Activated T-helper 1 cell treated with Interleukin-2 at 50 U/mL for 16 hours (primary cell): ENCODE results near the gene ANKRD42.
"Not testable (repeated sequence)": the region's sequence is repeated elsewhere in the genome, so short reads cannot be mapped to it uniquely, and the experiment has no call there.

Experiments used
- DNase-seq: peaks from one replicate; pipeline ENCODE4 v3.0.0-alpha.2; 2020; ENCODE audit warnings: low read depth

The ANKRD42 gene

DNA sequence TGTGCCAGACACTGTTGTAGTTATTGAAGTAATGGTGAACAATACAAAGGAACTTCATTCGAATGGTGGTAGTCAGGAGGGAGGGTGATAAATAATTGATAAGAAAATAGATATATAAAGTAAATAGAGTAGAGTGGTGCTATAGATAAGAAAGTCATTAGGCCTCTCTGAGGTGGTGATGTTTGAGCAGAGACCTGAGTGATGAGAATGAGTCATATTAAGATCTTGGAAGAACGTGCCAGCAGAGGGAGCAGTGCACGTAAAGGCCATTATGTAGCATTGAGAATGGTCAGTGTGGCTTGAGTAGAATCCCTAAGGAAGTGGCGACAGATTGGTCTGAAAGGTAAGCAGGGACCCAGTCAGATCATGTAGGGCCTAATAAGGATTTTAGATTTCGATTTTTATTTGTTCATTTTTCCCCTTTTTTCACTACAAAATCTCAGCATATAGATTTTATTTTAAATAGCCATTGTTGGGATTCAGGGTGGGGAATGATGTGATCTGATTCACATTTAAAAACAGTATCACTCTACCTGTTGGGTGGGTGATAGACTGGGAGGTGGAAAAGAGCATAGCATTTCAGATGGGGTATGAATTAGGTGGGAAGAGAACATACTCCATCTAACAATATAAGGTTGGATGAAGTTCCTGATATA, 47.9 kb downstream of the ANKRD42 start:
- DNase-seq = no peak

DNA sequence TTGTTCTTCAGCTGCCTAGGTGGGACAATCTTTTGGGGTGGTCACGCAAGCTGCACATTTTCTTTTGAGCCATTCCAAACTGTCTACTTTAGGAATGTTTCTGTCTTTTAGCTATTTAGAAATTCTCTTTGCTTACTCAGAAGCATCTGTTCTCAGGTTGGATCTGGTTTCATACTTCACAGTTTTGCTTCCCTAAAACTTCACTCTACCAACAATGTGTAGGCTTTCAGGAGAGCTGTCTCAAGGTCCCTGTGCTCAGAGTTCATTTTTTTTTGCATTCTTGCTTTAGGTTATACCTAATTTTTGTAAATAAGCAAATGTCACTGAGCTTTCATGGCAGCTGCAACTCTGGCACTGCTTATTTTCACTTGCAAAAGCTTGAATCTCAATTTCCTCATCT, 55.9 kb downstream of the ANKRD42 start:
- no peak for DNase-seq

DNA sequence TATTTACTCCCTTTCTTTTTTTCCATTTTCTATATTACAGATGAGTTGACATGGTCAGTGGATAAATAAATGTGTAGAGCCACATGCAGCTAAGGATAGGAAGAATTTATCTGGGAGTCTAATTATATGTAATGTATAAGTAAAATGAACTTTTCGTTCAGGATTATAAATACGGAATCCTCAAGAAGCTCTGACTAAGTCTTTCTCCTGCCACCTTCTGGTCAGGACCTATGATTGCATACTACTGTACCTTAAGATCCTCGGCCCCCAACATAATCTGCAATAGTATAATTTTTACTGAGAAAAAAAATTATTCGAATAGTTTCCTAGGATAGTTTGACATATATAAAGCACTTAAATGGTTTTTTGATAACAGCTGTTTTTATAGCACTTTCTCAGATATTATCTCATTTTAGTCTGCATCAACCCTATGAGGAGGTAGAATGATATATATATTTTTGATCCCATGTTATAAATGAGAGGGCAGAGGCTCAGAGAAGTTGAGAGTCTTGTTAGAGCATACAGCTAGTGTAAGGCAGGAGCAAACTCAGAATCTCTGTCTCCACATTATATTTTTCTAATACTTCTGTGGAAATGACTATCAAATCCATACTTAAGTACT, 56.6 kb downstream of the ANKRD42 start:
- DNase-seq = no peak

DNA sequence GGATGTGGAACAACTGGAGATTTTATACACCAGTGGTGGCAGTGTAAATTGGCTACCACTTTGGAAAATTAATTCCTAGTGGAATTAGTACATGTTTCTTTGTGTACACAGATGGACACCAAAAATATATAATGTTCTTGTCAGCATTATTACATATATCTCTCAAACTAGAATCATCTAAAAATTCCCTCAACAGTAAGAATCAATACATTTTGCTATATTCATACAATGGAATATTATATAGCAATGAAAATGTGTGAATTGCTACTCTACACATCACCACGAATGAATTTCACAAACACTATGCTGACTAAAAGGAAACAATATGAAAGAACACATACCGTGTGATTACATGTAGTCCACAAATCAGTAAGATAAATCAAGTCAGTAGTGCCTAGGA, 58.8 kb downstream of the ANKRD42 start:
- no peak for DNase-seq

DNA sequence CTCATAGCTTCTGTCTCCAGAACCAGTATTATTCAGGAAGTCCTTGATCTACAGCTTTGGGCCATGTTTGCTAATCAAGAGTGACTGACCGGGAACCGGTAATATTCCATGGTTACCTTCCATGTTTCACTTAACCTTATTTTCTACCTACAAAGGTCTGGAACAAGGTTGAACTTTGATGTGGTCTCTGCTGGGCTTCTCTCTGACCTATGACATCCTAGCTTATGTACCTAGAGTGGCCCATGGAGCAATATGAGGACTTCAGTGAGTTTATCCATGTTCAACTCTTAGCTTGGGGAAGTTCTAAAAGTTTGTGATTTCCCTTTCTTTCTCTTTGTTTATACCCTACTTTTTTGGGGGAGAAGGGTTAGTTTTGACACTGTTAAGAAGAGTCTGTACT, 59.4 kb downstream of the ANKRD42 start:
- no peak for DNase-seq

DNA sequence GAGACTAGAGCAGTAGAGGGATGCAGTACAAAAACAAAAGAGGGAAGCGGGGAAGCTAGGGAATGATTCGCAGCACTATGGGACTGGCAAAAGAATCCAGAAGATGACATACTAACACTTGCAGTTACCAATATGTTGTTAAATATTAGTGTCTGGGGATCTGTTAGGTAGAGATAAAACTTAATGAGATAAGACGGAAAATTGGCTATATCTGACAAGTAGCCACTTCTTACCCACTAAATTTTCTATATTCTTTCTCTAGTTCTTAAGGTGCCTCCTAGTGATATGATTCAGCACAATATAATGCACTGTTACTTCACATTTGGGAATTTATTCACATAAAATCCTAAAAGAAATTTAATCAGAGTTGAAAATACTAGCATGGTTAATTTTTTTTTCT, 61.9 kb downstream of the ANKRD42 start:
- DNase-seq = no peak

DNA sequence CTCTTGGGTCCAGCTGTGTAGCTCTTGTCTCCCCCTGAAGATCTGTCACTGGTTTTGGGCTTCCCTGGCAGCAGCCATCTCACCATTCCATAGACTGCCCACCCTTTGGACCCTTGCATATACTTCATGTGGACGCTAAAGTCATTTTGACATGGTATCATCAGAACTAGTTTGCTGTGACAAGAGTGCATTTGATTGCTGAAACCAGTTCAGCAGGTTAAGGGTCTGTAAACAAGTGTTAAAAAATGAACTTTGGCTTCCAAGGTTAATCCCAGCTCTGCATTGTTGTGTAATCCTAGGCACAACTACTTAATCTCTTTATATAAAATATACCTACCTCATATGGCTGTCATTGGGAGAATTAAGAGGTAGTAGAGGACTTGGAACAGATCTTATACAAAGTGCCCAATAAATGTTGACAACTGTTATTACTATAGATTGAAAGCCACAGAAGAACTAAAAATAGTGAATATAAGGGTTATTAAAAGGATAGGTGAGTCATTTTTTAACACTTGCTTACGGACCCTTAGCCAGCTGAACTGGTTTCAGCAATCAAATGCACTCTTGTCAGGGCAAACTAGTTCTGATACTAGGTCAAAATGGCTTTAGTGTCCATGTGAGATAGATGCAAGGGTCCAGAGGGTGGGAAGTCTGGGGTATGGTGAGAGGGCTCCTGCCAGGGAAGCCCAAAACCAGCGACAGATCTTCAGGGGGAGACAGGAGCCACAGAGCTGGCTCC, 63.3 kb downstream of the ANKRD42 start:
- DNase-seq = no peak

DNA sequence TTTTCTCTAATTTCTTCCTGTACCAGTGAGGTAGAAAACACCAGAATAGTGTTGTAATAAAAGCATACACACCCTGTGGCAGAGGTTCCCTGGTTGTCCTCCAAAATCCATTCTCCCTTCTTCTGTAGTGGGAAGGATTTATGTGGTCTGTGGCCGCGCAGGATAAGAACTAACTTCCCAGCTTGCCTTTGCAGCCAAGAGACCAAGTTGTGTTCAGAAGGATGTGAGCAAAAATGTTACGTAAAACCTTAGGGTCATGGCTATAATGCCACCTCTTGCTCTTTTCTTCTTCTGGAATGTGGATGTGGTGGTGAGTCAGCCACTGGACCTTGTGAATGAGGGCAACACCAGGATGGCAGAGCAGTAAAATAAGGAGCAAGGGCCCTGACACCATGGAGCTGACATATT, 64.3 kb downstream of the ANKRD42 start:
- no peak for DNase-seq

DNA sequence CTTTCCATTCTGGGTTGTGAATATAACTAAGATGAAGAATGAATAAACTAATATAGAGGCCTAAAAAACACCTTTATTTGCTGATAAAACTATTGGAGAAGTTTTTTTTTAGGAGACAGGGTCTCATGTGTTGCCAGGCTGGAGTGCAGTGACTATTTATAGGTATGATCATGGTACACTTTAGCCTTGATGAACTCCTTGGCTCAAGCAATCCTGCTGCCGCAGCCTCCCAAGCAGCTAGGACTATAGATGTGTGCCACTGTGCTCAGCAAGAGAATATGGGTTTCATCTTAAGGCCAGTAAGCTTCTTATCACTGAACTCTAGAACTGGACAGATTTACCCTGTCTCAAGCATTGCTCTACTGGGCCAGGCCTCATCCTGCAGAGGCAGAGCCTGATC, 66.0 kb downstream of the ANKRD42 start:
- DNase-seq = no peak

DNA sequence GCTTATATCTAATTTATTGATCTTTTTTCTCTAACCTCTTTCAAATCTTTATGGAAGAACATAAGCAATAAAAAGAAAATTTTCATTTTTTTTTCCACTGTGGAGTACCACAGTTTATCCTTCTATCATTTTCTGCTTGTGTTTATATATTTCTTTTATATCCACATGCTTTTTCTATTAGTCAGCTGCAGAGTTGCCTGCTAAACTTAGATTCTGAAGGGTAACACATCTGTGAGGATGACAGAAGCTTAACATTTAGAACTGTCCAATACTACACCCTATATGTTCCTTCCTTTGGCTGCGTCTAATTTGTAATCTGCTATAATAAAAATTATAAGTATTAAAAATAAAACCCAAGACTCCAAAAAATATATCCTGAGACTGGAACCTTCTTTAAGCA, 71.8 kb downstream of the ANKRD42 start:
- no peak for DNase-seq

DNA sequence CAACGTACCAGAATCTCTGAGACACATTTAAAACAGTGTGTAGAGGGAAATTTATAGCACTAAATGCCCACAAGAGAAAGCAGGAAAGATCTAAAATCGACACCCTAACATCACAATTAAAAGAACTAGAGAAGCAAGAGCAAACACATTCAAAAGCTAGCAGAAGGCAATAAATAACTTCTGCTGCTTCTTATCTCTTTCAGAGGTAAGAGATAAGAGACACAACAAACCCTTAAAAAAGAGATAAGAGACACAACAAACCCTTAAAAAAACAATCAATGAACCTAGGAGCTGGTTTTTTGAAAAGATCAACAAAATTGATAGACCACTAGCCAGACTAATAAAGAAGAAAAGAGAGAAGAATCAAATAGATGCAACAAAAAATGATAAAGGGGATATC, 75.6 kb downstream of the ANKRD42 start:
- not testable (repeated sequence) for DNase-seq

DNA sequence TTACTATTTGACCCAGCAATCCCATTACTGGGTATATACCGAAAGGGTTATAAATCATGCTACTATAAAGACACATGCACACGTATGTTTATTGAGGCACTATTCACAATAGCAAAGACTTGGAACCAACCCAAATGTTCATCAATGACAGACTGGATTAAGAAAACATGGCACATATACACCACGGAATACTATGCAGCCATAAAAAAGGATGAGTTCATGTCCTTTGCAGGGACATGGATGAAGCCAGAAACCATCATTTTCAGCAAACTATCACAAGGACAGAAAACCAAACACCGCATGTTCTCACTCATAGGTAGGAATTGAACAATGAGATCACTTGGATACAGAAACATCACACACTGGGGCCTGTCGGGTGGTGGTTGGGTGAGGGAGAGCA, 78.2 kb downstream of the ANKRD42 start:
- DNase-seq = not testable (repeated sequence)

DNA sequence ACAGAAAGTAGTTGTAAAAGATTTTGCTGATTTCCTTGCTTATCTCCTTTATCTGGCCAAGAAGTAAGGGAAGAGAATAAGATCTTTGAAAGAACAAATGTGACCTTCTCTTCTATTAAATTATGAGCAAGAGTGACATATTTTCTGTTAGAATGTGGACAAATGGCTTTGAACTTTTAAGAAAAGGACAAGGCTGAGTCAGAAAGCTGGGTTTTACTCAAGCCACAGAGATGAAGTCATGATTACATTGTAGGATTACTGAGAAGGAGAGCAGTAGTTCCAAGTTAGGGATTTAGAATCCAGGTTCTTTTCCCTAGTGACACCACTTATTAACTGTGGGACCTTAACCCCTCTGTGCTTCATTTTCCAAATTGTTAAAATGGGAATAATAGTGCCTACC, 79.1 kb downstream of the ANKRD42 start:
- no peak for DNase-seq

DNA sequence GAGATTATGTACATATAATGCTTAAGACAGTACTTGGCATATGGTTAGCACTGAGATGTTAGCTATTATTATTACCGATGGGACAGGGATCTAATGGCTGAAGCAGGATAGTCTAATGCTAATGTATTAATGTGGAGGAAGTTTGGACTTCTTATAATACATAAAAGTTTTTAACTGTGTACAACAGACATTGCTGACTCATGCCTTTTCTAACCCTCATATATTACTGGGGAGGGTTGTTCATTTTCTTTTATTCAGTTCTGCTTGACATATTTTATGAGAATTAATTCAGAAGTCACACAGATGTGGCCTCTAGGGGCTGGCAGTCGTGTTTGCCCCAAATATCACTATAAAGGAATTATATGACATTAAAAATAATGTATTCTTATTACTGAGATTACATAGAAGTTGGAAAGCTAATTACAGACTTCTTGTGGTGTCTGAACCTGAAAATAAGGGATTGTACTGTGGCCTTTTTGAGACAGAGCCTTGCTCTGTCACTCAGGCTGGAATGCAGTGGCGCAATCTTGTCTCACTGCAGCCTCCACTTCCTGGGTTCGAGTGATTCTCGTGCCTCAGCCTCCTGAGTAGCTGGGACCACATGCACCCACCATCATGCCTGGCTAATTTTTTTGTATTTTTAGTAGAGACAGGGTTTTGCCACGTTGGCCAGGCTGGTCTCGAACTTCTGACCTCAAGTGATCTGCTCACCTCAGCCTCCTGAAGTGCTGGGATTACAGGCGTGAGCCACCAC, 82.6 kb downstream of the ANKRD42 start:
- no peak for DNase-seq

DNA sequence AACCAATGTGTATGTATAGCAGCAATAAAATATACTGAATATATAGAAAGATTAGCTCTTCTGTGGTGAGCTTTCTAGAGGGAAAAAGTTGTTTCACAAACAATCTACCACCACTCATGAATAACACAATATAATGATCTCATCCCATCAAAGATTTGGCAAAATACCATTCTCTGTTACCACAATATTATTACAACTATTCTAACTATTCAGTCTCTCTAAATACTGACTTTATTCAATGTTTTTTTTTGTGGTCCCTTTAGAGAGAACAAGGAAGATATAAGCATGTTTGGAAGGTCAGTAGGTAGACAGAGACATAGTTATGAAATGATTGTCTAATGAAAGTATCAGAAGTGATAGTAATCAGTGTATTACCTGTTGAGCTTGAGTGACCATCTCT, 84.8 kb downstream of the ANKRD42 start:
- no peak for DNase-seq

DNA sequence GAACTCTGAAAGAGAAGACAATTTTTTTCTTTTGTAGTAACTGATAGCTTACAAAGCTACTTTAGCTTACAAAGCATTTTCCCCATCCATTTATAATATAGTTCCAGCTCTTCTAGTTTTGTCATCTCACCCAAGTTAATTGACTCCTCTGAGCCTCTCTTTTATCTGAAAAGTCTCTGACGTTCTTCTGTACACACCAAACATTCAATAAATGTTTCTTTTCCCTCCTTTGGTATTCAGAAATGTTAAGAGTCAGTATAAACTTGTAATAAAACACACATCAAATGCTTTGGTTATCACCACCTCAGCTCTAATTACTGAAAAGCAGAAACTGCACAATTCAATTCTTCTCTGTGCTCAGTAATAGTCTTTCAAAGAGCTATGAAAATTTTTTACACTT, 86.7 kb downstream of the ANKRD42 start:
- no peak for DNase-seq

DNA sequence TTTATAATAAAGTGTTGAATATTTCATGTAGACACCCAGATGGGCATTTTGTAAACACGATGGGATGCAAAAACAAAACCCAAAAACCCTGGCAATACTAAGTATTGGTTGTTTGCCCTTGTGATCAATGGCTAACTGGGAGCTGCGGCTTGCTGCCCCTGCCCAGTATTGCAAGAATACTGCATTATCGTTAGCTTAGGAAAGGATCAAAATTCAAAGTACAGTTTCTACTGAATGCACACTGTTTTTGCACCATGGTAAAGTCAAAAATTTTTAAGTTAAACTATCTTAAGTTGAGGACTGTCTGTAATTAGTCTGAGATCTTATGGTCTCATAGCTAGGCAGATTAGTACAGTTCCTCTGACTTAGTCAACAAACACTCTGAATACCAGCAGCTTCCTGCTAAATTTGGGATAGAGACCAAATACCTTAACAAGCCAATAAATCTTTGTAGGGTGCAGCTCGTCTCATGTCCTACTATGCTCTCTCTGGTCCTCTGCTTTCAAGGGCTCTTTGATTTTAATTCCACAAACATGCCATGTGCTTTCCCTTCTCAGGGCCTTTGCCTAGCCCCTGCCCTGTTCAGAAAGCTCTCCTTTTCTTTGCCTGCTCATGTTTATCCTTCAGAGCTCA, 88.7 kb downstream of the ANKRD42 start:
- no peak for DNase-seq

DNA sequence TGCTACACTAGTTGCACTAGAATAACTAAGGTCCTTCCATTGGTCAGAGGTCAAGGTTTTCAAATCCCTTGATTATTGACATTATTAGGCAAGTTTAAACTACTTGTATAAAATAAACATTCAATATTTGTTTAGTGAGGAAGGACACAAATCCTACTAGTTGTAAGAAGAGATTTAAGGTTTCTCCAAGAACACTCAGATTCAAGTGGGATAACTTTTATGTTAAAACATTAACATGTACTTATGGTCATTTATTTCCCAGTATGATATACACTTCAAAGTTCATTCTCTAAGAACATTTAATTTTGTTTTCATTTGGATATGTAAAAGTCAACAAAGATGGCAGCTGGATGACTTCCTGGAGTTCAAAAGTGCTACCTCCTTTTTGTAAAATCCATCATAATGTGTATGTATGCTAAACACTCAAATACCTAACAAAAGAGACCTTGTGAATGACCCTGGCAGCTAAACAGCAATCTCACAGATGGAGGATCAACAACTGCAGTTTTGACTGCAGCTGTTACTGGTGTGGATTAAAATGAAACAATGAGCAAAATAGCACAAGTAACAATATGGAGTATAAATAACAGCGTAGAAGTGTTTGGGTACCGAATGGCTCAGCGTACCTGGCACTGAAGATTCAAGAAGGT, 91.1 kb downstream of the ANKRD42 start:
- DNase-seq = no peak

DNA sequence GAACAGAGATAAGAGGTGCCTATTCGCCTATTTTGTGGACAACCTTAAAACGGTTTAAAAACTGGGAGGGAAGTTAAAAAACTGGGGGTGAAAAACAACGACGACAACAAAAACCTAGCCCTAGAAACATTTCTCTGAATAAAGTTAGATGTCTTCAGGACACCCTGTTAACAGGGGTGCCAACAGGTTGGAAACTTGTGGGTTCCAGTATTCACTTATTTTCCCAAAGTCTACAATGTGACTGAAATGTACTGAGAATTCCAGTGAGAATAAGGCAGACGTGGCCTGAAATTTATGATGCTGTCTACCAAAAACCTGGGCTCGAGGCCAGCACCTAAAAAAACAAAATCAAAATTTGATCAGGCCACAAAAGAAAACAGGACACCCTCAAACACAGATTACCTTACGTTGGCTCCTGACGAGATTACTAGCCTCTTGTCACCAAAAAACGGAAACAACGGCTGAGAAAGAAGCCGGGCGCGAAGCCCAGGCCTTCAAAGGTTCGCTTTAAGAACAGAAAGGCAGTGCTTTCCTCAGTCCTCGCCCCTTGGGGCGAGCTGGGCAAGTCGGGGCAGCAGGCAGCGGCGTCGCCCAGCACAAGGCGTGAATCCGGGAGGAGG, 91.7 kb downstream of the ANKRD42 start:
- DNase-seq = no peak

DNA sequence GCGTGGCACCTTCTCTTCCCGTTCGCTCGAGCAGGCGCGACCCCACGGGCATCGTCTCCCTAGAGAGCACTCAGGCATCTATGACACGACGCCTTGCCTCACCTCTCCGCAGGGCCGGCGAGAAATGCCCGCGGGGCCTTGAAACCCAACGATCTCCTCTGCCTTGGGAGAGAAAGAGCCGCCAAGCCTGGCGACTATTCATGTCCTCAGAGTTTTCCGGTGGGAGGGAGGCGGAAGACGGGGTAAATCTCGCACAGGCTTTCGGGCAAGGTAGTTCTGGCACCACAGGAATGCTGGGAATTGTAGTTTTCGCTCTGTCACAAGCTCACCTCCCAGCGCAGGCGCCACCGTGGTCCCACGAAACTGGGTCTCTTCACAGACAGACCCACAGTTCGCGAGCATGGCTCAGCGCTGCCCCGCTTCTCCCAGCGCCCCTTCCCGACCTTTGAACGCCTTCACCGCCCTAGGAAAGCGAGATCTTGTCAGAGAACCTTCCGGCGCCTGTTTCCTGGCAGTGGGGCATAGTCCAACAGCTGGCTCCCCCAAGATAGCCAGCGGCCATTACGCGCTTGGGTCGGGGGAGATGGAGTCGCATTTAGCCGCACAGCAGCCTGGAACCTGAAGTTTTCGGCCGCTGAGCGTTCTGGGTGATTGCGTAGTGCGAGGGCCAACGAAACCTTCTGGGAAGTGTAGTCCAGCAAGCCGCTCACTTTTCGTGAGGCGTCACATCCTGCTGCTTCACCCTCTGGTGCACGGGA, 92.4 kb downstream of the ANKRD42 start, which contains the start of gene CCDC90B:
Gene CCDC90B, minus strand, starts transcription at position 597 of the 758 bp plus-strand sequence. Its CDS starts 395 bp downstream, at position 202.
- DNase-seq = peak; percentile 87
